ENCODE data around the gene TMEM217.

GRCh38 chr6:37304766-37305165, 46.8 kb upstream of the TMEM217 start:
- TF ChIP-seq EZH2 (IDR thresholded peaks at IDR 0.05; ENCODE audit: borderline replicate concordance, insufficient read depth, low read length, poor library complexity, severe bottlenecking) (no peak), CTCF (IDR thresholded peaks at IDR 0.05; ENCODE audit: poor library complexity, severe bottlenecking) (no peak), EP300 (conservative IDR thresholded peaks at IDR 0.05; ENCODE audit: poor library complexity, severe bottlenecking) (no peak), SMC3 (conservative IDR thresholded peaks at IDR 0.05; ENCODE audit: poor library complexity) (no peak), POLR2AphosphoS5 (IDR thresholded peaks at IDR 0.05) (no peak), REST (IDR thresholded peaks at IDR 0.05; ENCODE audit: borderline replicate concordance) (no peak)

All from neural cell (in vitro differentiated cells).